Memory B cell (primary cell): ENCODE data around the gene TPT1.
"Not testable (repeated sequence)": the region's sequence is repeated elsewhere in the genome, so short reads cannot be mapped to it uniquely, and the experiment has no call there.

Experiments
- ATAC-seq: fragments of 150-1000 bp; cut with Tn5 transposase; 2 replicates; pipeline ENCODE4 v1.10.0; 2021; ENCODE audit warnings: low read depth, mild to moderate bottlenecking, moderate library complexity
- DNase-seq, 2 donors: peaks; one replicate each; pipeline ENCODE4 v3.0.0; 2022; ENCODE audit warnings: low spot score in 2 of 2
- H3K27ac Mint-ChIP-seq: one replicate; pipeline ENCODE4 v1.8.0; 2022; ENCODE audit warnings: mild to moderate bottlenecking, moderate library complexity, mixed read lengths
- H3K27me3 Mint-ChIP-seq: one replicate; pipeline ENCODE4 v1.8.0; 2022; ENCODE audit warnings: mixed read lengths
- H3K36me3 Mint-ChIP-seq: one replicate; pipeline ENCODE4 v1.8.0; 2022; ENCODE audit warnings: mild to moderate bottlenecking, mixed read lengths
- H3K4me1 Mint-ChIP-seq: one replicate; pipeline ENCODE4 v1.8.0; 2022; ENCODE audit warnings: mixed read lengths
- H3K4me3 Mint-ChIP-seq: one replicate; pipeline ENCODE4 v1.8.0; 2022; ENCODE audit warnings: mild to moderate bottlenecking, moderate library complexity, mixed read lengths
- H3K9me3 Mint-ChIP-seq: one replicate; pipeline ENCODE4 v1.8.0; 2022; ENCODE audit warnings: mixed read lengths

The TPT1 gene

DNA sequence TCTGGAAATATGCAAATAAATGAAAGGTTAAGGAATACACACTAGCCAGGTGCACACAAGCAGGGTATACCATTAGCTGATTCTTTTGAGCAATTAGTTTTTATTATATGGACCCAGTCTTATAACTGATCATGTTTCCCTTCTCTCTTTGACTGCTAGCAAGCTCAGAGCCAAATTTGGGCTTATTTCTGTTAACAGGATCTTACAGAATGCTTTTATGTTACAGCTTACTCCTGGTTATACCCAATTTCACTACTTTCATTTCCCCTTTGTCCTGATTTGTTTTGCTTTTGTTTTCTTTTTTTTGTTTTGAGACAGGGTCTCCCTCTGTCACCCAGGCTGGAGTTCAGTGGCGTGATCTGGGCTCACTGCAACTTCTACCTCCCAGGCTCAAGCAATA is 12.9 kb upstream of the TPT1 start:
- peaks cover 28% of the 10 kb centered on the region for H3K36me3 Mint-ChIP-seq
- peak; percentile 89 for ATAC-seq
- H3K9me3 Mint-ChIP-seq: no peaks in the 10 kb centered on the region
- peak overlapping the region; percentile 39 for H3K27ac Mint-ChIP-seq
- no peaks in the 10 kb centered on the region for H3K27me3 Mint-ChIP-seq
- no peak overlapping the region for H3K4me3 Mint-ChIP-seq
- no peak for DNase-seq
- H3K4me1 Mint-ChIP-seq: peaks cover 9% of the 10 kb centered on the region

DNA sequence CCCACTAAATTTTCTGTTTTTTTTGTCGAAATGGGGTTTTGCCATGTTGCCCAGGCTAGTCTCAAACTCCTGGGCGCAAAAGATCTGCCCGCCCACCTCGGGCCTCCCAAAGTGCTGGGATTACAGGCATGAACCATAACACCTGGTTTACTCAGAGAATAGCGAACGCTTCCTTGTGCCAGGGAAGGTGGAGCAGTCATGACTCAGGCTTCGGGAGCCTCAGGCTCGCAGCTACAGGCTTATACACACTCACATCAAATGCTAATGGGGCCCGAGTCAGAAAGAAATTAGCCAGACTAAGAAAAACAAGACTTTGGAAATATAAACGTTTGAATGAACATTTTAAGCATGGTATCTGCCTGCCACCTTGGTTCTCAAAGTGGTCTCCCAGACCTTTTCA is 11.0 kb upstream of the TPT1 start:
- Mint-ChIP-seq H3K27me3 (no peaks in the 10 kb centered on the region), H3K4me1 (peaks cover 11% of the 10 kb centered on the region), H3K27ac (no peak overlapping the region)

GRCh38 chr13:45350152-45350551 is 9.2 kb upstream of the TPT1 start:
- H3K9me3 Mint-ChIP-seq: no peaks in the 10 kb centered on the region
- no peak for ATAC-seq

More for the DNA sequence above, 11.0 kb upstream of the TPT1 start:
- Mint-ChIP-seq H3K36me3 (peaks cover 26% of the 10 kb centered on the region), H3K9me3 (no peaks in the 10 kb centered on the region), H3K4me3 (no peak overlapping the region)
- DNase-seq: no peak
- no peak for ATAC-seq

GRCh38 chr13:45349438-45349837 is 8.5 kb upstream of the TPT1 start:
- H3K27me3 Mint-ChIP-seq: no peaks in the 10 kb centered on the region
- H3K4me3 Mint-ChIP-seq: no peak overlapping the region
- no peak for ATAC-seq
- H3K27ac Mint-ChIP-seq: peak overlapping the region; percentile 51
- DNase-seq: no peak
- H3K9me3 Mint-ChIP-seq: no peaks in the 10 kb centered on the region
- peaks cover 26% of the 10 kb centered on the region for H3K36me3 Mint-ChIP-seq
- peaks cover 13% of the 10 kb centered on the region for H3K4me1 Mint-ChIP-seq

More at GRCh38 chr13:45350152-45350551, 9.2 kb upstream of the TPT1 start:
- Mint-ChIP-seq H3K27me3 (no peaks in the 10 kb centered on the region), H3K4me1 (peaks cover 11% of the 10 kb centered on the region), H3K36me3 (peaks cover 24% of the 10 kb centered on the region), H3K4me3 (no peak overlapping the region), H3K27ac (no peak overlapping the region)
- no peak for DNase-seq

GRCh38 chr13:45344064-45344463 is 3.1 kb upstream of the TPT1 start:
- not testable (repeated sequence) for DNase-seq, ATAC-seq, H3K27ac Mint-ChIP-seq, H3K4me3 Mint-ChIP-seq, H3K9me3 Mint-ChIP-seq, H3K27me3 Mint-ChIP-seq
- H3K4me1 Mint-ChIP-seq: peaks cover 15% of the 10 kb centered on the region
- peaks cover 11% of the 10 kb centered on the region for H3K36me3 Mint-ChIP-seq

DNA sequence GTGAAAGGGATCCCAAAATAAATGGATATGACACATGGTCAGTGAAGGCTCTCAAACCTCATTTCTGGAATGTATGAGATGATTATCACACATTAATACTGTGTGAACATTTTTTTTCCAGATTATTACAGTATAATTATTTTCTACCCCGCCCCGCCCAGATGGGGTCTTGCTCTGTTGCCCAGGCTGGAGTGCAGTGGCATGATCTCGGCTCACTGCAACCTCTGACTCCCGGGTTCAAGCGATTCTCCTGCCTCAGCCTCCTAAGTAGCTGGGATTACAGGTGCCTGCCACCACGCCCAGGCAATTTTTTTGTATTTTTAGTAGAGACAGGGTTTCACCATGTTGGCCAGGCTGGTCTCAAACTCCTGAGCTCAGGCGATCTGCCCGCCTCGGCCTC is 2.1 kb upstream of the TPT1 start:
- H3K4me3 Mint-ChIP-seq, H3K27me3 Mint-ChIP-seq, ATAC-seq, H3K9me3 Mint-ChIP-seq, H3K27ac Mint-ChIP-seq, DNase-seq: not testable (repeated sequence)
- Mint-ChIP-seq H3K36me3 (peaks cover 20% of the 10 kb centered on the region), H3K4me1 (peaks cover 24% of the 10 kb centered on the region)

GRCh38 chr13:45342668-45343067 is 1.7 kb upstream of the TPT1 start:
- not testable (repeated sequence) for H3K27me3 Mint-ChIP-seq, DNase-seq, H3K4me3 Mint-ChIP-seq, ATAC-seq, H3K9me3 Mint-ChIP-seq
- Mint-ChIP-seq H3K4me1 (peaks cover 23% of the 10 kb centered on the region), H3K27ac (peak overlapping the region; percentile 98), H3K36me3 (peaks cover 20% of the 10 kb centered on the region)

GRCh38 chr13:45341799-45342500 is 967 bp upstream of the TPT1 start:
- DNase-seq (no peak), ATAC-seq (no peak)
- Mint-ChIP-seq H3K27ac (peak overlapping the region; percentile 98), H3K9me3 (no peaks in the 10 kb centered on the region), H3K4me1 (peaks cover 22% of the 10 kb centered on the region), H3K27me3 (no peaks in the 10 kb centered on the region), H3K36me3 (peaks cover 21% of the 10 kb centered on the region), H3K4me3 (peak overlapping the region; percentile 98)

DNA sequence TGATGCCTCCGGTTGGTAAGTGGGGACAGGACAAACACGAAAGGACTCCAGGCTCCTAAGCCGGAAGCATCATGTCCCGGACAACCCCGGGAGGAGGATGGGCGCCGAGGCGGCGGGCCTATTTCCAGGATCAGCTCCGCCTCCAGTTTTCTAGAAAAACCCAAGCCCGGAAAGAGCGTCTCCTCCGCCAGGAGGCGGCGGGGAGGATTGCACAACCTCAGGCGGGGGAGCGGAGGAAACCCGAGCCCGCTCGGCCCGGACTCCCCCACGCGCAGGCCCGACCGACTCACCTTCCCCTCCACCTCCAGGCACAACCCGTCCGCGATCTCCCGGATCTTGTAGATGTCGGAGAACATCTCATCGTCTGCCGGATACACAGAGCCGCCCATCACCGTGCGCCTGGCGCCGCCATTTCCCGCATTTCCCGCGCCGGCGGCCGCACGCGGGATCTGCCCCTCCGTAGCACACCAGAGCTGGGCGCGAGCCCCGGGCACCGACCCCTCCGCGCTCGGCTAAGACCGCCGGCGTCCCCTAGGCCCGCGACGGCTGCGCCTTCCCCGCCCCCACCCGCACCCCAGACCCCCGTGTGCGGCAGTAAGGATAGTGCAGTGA is 455 bp downstream of the TPT1 start:
- Mint-ChIP-seq H3K27ac (peak overlapping the region; percentile 98), H3K4me3 (peak overlapping the region; percentile 98), H3K9me3 (no peaks in the 10 kb centered on the region), H3K27me3 (no peaks in the 10 kb centered on the region), H3K4me1 (peaks cover 30% of the 10 kb centered on the region), H3K36me3 (peaks cover 26% of the 10 kb centered on the region)
- DNase-seq (peak; percentile 70 to 75), ATAC-seq (peak; percentile 50)

DNA sequence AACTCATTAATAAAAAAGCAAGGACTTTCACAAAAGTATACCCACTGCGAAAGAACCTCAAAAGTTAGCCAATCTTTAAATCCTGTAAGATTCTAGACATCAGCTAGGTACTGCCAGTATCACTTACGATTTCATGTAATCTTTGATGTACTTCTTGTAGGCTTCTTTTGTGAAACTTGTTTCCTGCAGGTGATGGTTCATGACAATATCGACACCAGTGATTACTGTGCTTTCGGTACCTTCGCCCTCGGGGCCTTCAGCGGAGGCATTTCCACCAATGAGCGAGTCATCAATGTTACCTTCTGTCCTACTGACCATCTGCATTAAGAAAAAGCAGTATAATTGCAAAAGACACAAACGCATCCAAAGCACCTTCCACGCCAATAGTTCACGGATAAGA is 1.1 kb downstream of the TPT1 start:
- Mint-ChIP-seq H3K27ac (peak overlapping the region; percentile 98), H3K36me3 (peaks cover 29% of the 10 kb centered on the region), H3K4me3 (peak overlapping the region; percentile 98), H3K27me3 (no peaks in the 10 kb centered on the region), H3K9me3 (no peaks in the 10 kb centered on the region), H3K4me1 (peaks cover 36% of the 10 kb centered on the region)
- no peak for DNase-seq
- ATAC-seq: no peak

GRCh38 chr13:45339399-45339798 is 1.6 kb downstream of the TPT1 start:
- H3K36me3 Mint-ChIP-seq: peaks cover 28% of the 10 kb centered on the region

DNA sequence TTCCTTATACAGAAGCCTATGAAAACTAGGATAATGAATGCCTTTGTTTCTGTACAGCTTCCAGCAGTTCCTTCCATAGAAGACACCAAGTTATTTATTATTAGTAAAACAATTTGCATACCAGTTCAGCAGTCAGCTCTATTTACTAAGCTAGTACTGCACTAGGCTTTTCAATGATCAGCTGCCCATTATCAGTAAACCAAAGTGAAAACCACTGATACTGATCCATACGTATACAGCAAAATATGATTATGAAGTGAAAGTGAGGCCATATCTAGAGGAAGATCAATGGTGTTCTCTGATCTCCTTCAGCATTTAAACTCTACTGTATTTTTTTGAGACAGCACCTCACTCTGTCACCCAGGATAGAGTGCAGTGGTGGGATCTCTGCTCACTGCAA is 3.2 kb downstream of the TPT1 start:
- H3K4me1 Mint-ChIP-seq: peaks cover 51% of the 10 kb centered on the region
- ATAC-seq (no peak), DNase-seq (no peak)
- no peaks in the 10 kb centered on the region for H3K9me3 Mint-ChIP-seq
- H3K4me3 Mint-ChIP-seq: no peak overlapping the region
- no peaks in the 10 kb centered on the region for H3K27me3 Mint-ChIP-seq
- H3K27ac Mint-ChIP-seq: peak overlapping the region; percentile 59
- peaks cover 31% of the 10 kb centered on the region for H3K36me3 Mint-ChIP-seq

More at GRCh38 chr13:45339399-45339798, 1.6 kb downstream of the TPT1 start:
- no peaks in the 10 kb centered on the region for H3K27me3 Mint-ChIP-seq
- H3K4me3 Mint-ChIP-seq: peak overlapping the region; percentile 98
- no peak for ATAC-seq
- H3K27ac Mint-ChIP-seq: peak overlapping the region; percentile 98
- no peak for DNase-seq
- no peaks in the 10 kb centered on the region for H3K9me3 Mint-ChIP-seq
- peaks cover 39% of the 10 kb centered on the region for H3K4me1 Mint-ChIP-seq

DNA sequence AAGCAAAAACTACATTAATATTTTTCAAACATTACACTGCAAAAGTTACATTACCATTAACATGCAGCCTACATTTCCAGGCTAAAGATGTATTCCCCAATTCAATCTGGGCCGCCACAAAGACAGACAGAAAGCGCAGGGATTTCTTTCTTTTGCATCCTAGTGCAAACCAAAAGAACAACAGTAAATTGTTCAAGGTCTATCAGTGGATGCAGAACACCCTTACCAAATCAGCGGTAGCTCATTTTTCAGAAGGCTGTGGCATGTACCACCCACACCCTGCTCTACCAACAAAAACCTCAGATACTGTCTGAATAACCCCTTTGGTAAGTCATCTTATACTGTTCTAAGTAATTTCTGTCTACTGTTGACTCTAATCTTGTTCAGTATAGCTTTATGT is 3.6 kb downstream of the TPT1 start:
- Mint-ChIP-seq H3K9me3 (no peaks in the 10 kb centered on the region), H3K4me1 (peaks cover 55% of the 10 kb centered on the region), H3K27me3 (no peaks in the 10 kb centered on the region), H3K27ac (peak overlapping the region; percentile 59), H3K36me3 (peaks cover 31% of the 10 kb centered on the region), H3K4me3 (no peak overlapping the region)
- DNase-seq (no peak), ATAC-seq (no peak)

DNA sequence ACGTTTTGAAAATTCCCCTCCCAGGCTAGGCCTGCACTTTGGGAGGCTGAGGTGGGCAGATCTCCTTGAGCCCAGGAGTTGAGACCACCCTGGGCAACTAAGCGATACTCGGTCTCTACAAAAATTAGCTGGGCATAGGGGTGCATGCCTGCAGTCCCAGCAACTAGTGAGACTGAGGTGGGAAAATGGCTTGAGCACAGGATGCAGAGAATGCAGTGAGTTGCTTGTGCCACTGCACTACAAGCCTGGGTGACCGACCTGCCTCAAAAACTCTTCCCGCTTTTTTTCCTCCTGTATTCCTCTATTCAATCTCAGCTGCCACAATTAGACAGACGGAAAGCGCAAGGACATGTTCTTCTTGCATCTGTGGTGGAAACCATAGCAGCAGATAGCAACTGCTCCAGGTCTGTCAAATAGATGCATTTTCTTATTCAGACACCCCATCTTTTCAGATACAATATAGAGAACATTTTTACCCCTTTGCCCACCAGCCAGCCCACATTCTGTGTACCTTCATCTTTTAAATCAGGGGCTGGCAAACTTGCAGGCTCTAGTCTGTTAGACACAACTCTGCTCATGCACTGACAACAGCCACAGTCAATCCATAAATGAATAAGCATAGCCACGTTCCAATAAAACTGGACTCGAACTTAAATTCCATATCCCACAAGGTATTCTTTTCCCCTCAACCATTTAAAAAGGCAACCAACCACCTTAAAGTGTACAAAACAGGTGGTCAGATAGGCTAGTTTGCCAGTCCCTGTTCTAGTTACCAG is 4.8 kb downstream of the TPT1 start:
- no peaks in the 10 kb centered on the region for H3K9me3 Mint-ChIP-seq
- H3K27ac Mint-ChIP-seq: peak overlapping the region; percentile 59
- ATAC-seq (no peak), DNase-seq (no peak)
- H3K36me3 Mint-ChIP-seq: peaks cover 31% of the 10 kb centered on the region
- no peak overlapping the region for H3K4me3 Mint-ChIP-seq
- H3K4me1 Mint-ChIP-seq: peaks cover 54% of the 10 kb centered on the region
- H3K27me3 Mint-ChIP-seq: no peaks in the 10 kb centered on the region
